GM19238 (cell line): ENCODE data around the gene ACAD10.
"Not testable (repeated sequence)": the region's sequence is repeated elsewhere in the genome, so short reads cannot be mapped to it uniquely, and the experiment has no call there.

Source experiments
- DNase-seq: peaks from one replicate; pipeline ENCODE4 v3.0.0; 2011; ENCODE audit warnings: low spot score; ENCODE audit not compliant: insufficient read length

ACAD10 gene

DNA sequence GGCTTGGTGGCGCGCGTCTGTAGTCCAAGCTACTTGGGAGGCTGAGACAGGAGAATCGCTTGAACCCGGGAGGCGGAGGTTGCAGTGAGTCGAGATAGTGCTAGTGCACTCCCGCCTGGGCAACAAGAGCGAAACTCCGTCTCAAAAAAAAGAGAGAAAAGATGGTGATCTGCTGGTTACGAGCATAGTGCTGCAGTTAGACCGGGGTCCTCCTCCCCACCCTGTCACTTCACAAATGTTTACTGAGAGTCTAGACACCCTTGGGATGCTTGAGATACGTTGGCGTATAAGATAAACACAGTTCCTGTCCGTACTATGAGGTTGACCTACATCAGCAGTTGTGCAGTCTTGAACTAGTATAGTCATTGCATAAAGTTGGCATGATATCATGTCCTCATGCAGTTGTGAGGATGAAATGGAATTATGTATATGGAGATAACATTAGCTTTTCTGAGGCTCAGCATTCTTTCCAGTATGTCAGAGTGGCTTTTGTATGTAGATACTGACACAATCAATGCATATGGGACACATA is 787 bp downstream of the ACAD10 start:
- DNase-seq: no peak

GRCh38 chr12:111687255-111687654 is 1.4 kb downstream of the ACAD10 start:
- DNase-seq: no peak

- DNase-seq: no peak
These were observed 2.1 kb downstream of the ACAD10 start for GRCh38 chr12:111687952-111688351.

DNA sequence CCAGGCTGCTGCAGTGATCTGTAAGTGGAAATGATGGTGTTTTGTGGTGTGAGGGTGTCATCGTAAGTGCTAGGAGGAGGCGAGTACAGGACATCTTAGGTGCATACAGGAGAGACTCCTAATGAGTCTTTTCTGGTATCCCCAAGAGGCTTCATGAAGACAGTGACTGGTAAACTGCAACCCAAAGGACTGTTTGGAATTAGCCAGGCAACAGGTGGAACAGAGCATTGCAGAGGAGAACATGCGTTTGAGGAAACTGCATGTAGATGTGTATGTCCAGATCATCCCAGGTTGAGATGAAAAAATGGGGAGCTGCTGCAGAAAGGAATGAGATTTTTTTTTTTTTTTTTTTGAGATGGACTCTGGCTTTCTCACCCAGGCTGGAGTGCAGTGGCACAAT is 5.4 kb downstream of the ACAD10 start:
- no peak for DNase-seq

GRCh38 chr12:111692575-111693210 is 6.8 kb downstream of the ACAD10 start:
- DNase-seq: no peak

DNA sequence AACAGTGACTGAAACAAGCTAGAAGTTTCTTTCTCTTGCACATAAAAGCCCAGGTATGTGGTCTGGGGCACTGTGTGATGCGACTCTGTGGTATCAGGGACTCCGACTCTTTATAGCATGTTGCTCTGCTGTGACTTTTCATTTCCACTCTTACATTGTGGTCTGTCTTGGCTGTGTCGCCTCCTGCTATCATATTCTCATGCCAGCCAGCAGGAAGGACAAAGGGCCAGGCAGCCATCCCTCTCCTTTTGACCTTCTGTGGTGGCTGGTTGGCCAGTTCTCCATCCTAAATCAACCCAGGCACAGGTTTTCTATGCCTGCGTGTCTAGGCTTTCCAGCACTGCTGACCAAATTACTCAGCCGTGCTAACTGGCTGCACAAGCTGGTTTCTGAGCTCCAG is 8.0 kb downstream of the ACAD10 start:
- no peak for DNase-seq

- DNase-seq: no peak
These were observed 14.1 kb downstream of the ACAD10 start for GRCh38 chr12:111699962-111700361.

DNA sequence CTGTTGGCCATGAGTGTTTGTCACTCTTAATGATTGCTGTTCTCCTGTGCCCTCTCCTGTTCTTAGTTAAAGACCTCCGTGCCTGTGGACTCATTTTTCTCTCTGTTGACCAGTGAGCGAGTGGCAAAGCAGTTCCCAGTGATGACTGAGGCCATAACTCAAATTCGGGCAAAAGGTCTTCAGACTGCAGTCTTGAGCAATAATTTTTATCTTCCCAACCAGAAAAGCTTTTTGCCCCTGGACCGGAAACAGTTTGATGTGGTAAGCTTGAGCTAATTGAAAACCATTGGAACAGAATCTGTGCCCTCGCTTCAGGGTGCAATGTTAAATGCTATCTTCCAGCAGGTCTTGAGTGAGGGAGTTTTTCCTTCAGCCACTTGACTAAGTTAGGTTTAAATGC is 19.8 kb downstream of the ACAD10 start:
- DNase-seq: no peak

- DNase-seq: no peak
These were observed 20.3 kb downstream of the ACAD10 start for GRCh38 chr12:111706145-111706544.

- DNase-seq: no peak
These were observed 29.4 kb downstream of the ACAD10 start for GRCh38 chr12:111715279-111715678.

DNA sequence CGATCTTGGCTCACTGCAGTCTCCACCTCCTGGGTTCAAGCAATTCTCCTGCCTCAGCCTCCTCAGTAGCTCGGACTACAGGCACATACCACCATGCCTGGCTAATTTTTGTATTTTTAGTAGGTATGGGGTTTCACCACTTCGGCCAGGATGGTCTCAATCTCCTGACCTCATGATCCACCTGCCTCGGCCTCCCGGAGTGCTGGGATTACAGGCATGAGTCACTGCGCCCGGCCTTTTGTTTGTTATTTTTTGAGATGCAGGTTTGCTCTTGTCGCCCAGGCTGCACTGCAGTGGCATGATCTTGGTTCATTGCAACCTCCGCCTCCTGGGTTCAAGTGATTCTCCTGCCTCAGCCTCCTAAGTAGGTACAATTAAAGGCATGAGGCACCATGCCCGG is 33.5 kb downstream of the ACAD10 start:
- not testable (repeated sequence) for DNase-seq

- no peak for DNase-seq
These were observed 34.6 kb downstream of the ACAD10 start for GRCh38 chr12:111720457-111720856.

DNA sequence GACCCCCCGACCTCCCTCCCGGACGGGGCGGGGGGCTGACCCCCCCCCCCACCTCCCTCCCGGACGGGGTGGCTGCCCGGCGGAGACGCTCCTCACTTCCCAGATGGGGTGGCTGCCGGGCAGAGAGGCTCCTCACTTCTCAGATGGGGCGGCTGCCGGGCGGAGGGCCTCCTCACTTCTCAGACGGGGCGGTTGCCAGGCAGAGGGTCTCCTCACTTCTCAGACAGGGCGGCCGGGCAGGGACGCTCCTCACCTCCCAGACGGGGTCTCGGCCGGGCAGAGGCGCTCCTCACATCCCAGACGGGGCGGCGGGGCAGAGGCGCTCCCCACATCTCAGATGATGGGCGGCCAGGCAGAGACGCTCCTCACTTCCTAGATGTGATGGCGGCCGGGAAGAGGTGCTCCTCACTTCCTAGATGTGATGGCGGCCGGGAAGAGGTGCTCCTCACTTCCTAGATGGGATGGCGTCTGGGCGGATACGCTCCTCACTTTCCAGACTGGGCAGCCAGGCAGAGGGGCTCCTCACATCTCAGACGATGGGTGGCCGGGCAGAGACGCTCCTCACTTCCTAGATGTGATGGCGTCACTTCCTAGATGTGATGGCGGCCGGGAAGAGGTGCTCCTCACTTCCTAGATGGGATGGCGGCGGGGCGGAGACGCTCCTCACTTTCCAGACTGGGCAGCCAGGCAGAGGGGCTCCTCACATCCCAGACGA is 38.0 kb downstream of the ACAD10 start:
- not testable (repeated sequence) for DNase-seq

- DNase-seq: no peak
These were observed 42.9 kb downstream of the ACAD10 start for GRCh38 chr12:111728795-111729194.

DNA sequence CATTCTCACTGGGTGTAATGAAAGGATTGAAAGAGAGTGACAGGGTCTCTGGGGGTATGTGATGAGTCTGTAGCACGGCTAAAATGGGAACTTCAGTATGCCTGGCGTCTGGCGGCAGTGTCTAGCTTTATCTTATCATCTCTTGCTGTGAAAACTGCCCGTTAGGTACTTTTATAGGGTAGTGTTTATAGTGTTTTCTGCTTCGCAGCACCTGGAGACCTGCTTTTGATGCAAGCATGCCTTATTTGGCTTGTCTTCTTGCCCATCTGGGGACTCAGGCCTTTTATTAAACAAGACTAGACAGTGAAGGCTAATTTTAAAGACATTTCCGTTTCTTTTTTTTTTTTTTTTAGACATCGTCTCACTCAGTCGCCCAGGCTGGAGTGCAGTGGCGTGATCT is 44.6 kb downstream of the ACAD10 start:
- no peak for DNase-seq

GRCh38 chr12:111732786-111733185 is 46.9 kb downstream of the ACAD10 start:
- no peak for DNase-seq

DNA sequence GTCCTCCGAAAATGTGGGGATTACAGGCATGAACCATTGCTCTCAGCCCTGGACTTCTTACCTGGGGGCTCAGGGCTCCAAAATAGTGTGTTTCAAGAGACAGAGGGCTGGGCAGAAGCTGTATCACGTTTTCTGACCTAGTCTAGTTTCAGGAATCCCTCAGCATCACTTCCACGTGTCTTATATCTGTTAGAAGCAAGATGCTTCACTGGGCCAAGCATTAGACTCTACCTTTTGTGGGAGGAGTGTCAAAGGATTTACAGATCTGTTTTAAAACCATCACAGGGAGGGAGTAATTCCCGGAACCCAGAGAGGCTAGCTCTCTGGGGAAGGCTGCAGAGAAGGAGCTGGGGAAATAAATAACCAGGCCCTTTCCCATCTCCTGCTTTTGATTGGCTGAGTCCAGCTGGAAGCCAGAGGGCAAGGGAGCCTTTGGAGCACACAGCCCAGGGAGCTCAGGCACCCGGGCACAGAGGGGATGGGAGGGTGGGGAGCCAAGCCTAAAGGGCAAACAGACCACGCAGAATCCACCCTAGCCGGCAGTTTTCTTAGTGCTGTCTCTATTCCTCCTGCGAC is 47.6 kb downstream of the ACAD10 start:
- no peak for DNase-seq

GRCh38 chr12:111739524-111739923 is 53.7 kb downstream of the ACAD10 start:
- DNase-seq: not testable (repeated sequence)

DNA sequence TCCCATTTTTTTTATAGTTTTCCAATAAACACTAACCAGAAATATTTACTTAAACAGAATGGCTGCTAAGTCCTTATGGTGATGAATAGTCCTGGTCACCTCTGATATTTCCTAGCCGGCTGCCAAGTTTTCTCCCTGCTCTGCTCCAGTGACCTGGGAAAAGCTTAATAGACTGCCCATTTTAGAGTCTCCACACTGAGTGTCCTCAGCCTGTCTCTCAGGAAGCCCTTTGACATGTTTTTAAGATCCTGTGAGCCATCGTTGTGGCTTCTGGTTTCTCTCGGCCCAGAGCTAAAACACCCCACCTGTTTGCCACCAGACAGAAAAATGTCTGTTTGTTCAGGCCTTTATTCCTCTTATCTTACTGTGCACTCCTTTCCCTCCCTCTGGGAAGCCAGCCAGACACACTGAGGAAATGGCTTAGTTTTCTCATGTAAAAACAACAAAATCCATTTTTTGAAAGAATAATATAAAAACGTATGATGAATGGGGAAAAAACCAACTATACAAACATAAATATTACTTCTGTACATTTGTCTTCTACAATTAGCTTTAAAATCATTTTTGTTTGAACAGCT is 55.5 kb downstream of the ACAD10 start:
- DNase-seq: no peak

DNA sequence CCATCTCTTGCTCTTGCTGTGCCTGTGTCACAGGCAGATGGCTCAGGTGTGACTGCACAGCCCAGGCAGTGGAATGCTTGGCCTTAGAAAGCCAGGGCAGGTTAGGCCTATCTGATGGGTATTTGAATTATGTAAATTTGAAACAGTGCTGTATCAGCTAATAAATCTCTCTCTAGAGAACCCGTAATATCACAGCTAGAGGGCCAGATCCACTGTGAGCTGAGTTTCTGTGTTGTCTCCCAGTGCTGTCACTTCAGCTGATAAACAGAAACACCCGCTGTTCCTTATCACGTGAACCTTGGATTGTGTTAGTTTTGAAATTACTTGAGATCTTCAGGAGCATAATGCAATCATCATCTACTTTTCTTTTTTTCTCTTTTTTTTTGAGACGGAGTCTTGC is 59.4 kb downstream of the ACAD10 start:
- DNase-seq: no peak

- no peak for DNase-seq
These were observed 61.5 kb downstream of the ACAD10 start for GRCh38 chr12:111747333-111747732.

GRCh38 chr12:111748151-111748672 is 62.4 kb downstream of the ACAD10 start:
- no peak for DNase-seq
